CD8-positive, alpha-beta memory T cell (primary cell): ENCODE measurements around the gene TGOLN2. TPM values are rescaled to one million over a fixed set of nuclear protein-coding genes. Genes with fewer than 3 reads are reported as not detected.

ENCODE experiments used
- CTCF ChIA-PET: fragments of 350-600 bp; sonication (Branson Sonifier 250); formaldehyde crosslinking; loops from one replicate; lab custom pipeline; 2021; ENCODE audit warnings: antibody characterized with exemption; lab: Charles Lee
- POLR2A ChIA-PET: fragments of 350-600 bp; sonication (Branson Sonifier 250); formaldehyde crosslinking; loops from one replicate; lab custom pipeline; 2021; ENCODE audit warnings: antibody characterized with exemption; lab: Charles Lee
- DNase-seq, 5 donors: peaks; one replicate each; pipeline versions ENCODE4 v3.0.0 to v3.0.0-alpha.2; 2020 to 2022; ENCODE audit warnings: mixed read lengths in 1 of 5
- H3K27ac ChIP-seq: one replicate; pipeline ENCODE4 v1.7.0; 2013; ENCODE audit warnings: low read depth, mild to moderate bottlenecking, low read length, moderate library complexity
- H3K27me3 ChIP-seq: 2 replicates; pipeline ENCODE4 v1.7.0; 2013; ENCODE audit warnings: low read length, mild to moderate bottlenecking; ENCODE audit not compliant: insufficient read depth, poor library complexity, severe bottlenecking
- H3K36me3 ChIP-seq: 2 replicates; pipeline ENCODE4 v1.7.0; 2013; ENCODE audit warnings: mild to moderate bottlenecking, low read length, moderate library complexity; ENCODE audit not compliant: insufficient read depth
- H3K4me1 ChIP-seq: 2 replicates; pipeline ENCODE4 v1.7.0; 2013; ENCODE audit warnings: mild to moderate bottlenecking, low read length, moderate library complexity; ENCODE audit not compliant: insufficient read depth
- H3K4me3 ChIP-seq: 2 replicates; pipeline ENCODE4 v1.7.0; 2013; ENCODE audit warnings: mild to moderate bottlenecking, low read length
- H3K9me3 ChIP-seq: 2 replicates; pipeline ENCODE4 v1.7.0; 2013; ENCODE audit warnings: mild to moderate bottlenecking, low read length
- H3K27ac Mint-ChIP-seq, 8 donors: one replicate each; pipeline ENCODE4 v1.8.0; 2020 to 2021; ENCODE audit warnings: mixed read lengths in 8 of 8, mild to moderate bottlenecking in 6 of 8, inconsistent platforms in 3 of 8, moderate library complexity in 3 of 8
- H3K27me3 Mint-ChIP-seq, 2 donors: one replicate each; pipeline ENCODE4 v1.8.0; 2020 to 2021; ENCODE audit warnings: mixed read lengths in 2 of 2, mild to moderate bottlenecking in 1 of 2, moderate library complexity in 1 of 2
- H3K36me3 Mint-ChIP-seq, 3 donors: one replicate each; pipeline ENCODE4 v1.8.0; 2020 to 2021; ENCODE audit warnings: mixed read lengths in 3 of 3, inconsistent platforms in 1 of 3, mild to moderate bottlenecking in 1 of 3
- H3K4me1 Mint-ChIP-seq, 3 donors: one replicate each; pipeline ENCODE4 v1.8.0; 2020 to 2021; ENCODE audit warnings: mixed read lengths in 3 of 3, inconsistent platforms in 1 of 3, mild to moderate bottlenecking in 1 of 3
- H3K4me3 Mint-ChIP-seq, 7 donors: one replicate each; pipeline ENCODE4 v1.8.0; 2020 to 2021; ENCODE audit warnings: mixed read lengths in 7 of 7, mild to moderate bottlenecking in 6 of 7, moderate library complexity in 4 of 7, inconsistent platforms in 2 of 7
- H3K9me3 Mint-ChIP-seq, 5 donors: one replicate each; pipeline ENCODE4 v1.8.0; 2020 to 2022; ENCODE audit warnings: mixed read lengths in 5 of 5, mild to moderate bottlenecking in 3 of 5, moderate library complexity in 2 of 5, inconsistent platforms in 1 of 5
- polyA plus RNA-seq: library from polyadenylated mRNA; unstranded; fragments of 300-500 nt; fragmentation: Illumina TruSeq; gene quantifications from one replicate; pipeline ENCODE4 v1.2.3, GENCODE V29; 2021
- total RNA-seq, 2 experiments: library from RNA; stranded (reverse); gene quantifications; one replicate each; pipeline ENCODE4 v1.2.3, GENCODE V29; 2021

The TGOLN2 gene
- total and polyA plus RNA-seq, 3 experiments from 2014 or later = 55.9 to 95.6 (median 93.4) TPM

DNA sequence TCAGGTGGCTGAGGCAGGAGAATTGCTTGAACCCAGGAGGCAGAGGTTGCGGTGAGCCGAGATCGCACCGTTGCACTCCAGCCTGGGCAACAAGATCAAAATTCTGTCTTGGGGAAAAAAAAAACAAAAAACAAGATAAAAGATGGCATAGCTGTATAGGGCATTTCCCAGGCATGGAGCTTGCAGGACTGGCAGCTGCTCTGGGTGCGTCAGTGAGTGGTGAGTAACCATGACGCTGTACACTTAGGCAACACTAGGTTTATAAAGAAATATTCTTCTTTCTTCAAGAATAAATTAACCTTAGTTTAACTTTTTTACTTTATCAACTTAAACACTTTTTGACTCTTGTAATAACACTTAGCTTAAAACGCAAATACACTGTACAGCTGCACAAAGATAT lies 15.4 kb downstream of the TGOLN2 start:
- Histone ChIP-seq H3K4me1 (peaks cover 27% of the 10 kb centered on the region), H3K27ac (no peak overlapping the region), H3K9me3 (no peaks in the 10 kb centered on the region), H3K27me3 (no peaks in the 10 kb centered on the region), H3K36me3 (peaks cover 5% of the 10 kb centered on the region), H3K4me3 (no peak overlapping the region)
- no peak for DNase-seq
- Mint-ChIP-seq H3K27ac (peak overlapping the region in 3 of 8 donors; percentile 36 to 82 (median 73)), H3K9me3 (no peaks in the 10 kb centered on the region), H3K27me3 (no peaks in the 10 kb centered on the region), H3K36me3 (peaks cover 3 to 31% (median 11%) of the 10 kb centered on the region in 3 donors), H3K4me1 (peaks cover 32 to 48% (median 37%) of the 10 kb centered on the region in 3 donors), H3K4me3 (no peak overlapping the region)
- ChIA-PET POLR2A (no interaction called here), CTCF (interaction anchor here (0.9 to 1.8 kb wide), 4 partner anchors 9 to 12 kb away, joined by 3 to 10 read pairs (median 4); no protein-coding TSS in a partner anchor)

DNA sequence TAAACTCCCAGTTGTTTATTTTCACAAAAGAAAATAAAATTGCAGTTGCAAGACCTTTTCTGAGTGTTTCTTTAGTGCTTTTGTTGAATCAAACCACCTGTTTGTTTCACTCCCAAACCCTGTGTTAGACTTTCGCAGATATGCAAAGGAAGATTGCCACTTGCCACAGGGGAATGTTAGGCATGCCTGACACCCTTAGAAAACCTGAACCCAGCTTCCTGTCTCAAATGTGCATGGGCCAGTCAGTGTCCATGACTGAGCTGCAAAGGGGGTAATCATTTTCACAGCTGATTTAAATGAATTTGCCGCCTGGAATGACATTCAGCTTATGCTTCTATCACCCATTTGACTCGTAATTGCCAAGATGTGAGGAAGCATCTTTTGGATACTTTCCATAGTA lies 17.5 kb downstream of the TGOLN2 start:
- H3K27ac Mint-ChIP-seq = peak overlapping the region; percentile 84 to 96 (median 93)
- no peak for DNase-seq
- ChIA-PET CTCF (interaction anchor here (0.9 to 3.1 kb wide), 4 partner anchors 10 to 12 kb away, joined by 3 to 22 read pairs (median 4); no protein-coding TSS in a partner anchor), POLR2A (interaction anchor here (0.6 to 4.7 kb wide), 3 partner anchors 14 to 223 kb away, joined by 9 to 31 read pairs (median 14); partner anchors contain the start of gene TGOLN2)
- Histone ChIP-seq H3K27ac (no peak overlapping the region), H3K4me3 (no peak overlapping the region), H3K27me3 (no peaks in the 10 kb centered on the region), H3K9me3 (no peaks in the 10 kb centered on the region), H3K4me1 (peaks cover 31% of the 10 kb centered on the region), H3K36me3 (no peaks in the 10 kb centered on the region)
- no peaks in the 10 kb centered on the region for H3K9me3 Mint-ChIP-seq
- H3K27me3 Mint-ChIP-seq = no peaks in the 10 kb centered on the region
- peaks cover 0 to 16% (median 3%) of the 10 kb centered on the region in 3 donors for H3K36me3 Mint-ChIP-seq
- peaks cover 33 to 51% (median 34%) of the 10 kb centered on the region in 3 donors for H3K4me1 Mint-ChIP-seq
- peak overlapping the region in 5 of 7 donors; percentile 82 to 90 (median 87) for H3K4me3 Mint-ChIP-seq

DNA sequence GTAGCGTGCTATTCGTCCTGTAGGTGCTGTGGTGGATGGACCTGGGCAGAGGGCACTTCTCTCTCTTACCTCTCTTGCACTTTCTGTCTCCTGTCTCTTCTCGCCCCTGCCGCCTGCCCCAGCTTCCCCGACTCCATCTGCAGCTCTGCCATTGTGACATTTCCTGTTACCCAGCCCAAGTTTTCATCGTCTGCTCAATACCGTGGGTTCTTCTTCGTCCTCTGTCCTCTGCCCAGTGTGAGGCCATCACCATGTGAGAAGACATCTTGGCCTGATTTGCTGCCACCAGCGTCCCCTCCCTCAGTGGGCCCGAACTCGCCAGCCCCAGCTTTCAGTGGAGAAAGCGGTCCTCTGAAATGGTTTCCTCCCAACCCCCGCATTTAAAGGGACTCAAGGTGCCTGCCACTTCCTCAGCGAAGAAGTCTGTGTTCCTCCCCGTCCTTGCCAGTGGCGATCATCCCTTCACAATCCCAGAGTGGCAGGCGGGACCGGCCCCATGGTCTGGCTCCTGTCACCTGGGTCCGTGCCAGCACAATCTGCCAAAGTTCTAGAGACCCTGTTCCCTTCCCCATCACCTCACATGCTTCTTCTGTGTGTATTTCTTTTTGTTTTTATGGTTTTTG lies 18.0 kb downstream of the TGOLN2 start:
- H3K9me3 ChIP-seq = no peaks in the 10 kb centered on the region
- Mint-ChIP-seq H3K9me3 (no peaks in the 10 kb centered on the region), H3K27ac (peak overlapping the region; percentile 84 to 96 (median 93)), H3K27me3 (no peaks in the 10 kb centered on the region), H3K4me3 (peak overlapping the region; percentile 82 to 90 (median 87)), H3K4me1 (peaks cover 33 to 51% (median 34%) of the 10 kb centered on the region in 3 donors), H3K36me3 (peaks cover 0 to 11% (median 3%) of the 10 kb centered on the region in 3 donors)
- peak overlapping the region; percentile 27 for H3K4me3 ChIP-seq
- no peaks in the 10 kb centered on the region for H3K27me3 ChIP-seq
- peaks cover 31% of the 10 kb centered on the region for H3K4me1 ChIP-seq
- DNase-seq = peak in 2 of 5 donors; percentile 24 to 48
- CTCF ChIA-PET = interaction anchor here (1.1 to 3.1 kb wide), 7 partner anchors 9 to 242 kb away, joined by 3 to 22 read pairs (median 5); no protein-coding TSS in a partner anchor
- H3K27ac ChIP-seq = no peak overlapping the region
- POLR2A ChIA-PET = interaction anchor here (0.6 to 4.7 kb wide), 8 partner anchors 8 to 224 kb away, joined by 3 to 31 read pairs (median 4); partner anchors contain the start of genes ELMOD3, RETSAT, SH2D6 and TGOLN2
- no peaks in the 10 kb centered on the region for H3K36me3 ChIP-seq

DNA sequence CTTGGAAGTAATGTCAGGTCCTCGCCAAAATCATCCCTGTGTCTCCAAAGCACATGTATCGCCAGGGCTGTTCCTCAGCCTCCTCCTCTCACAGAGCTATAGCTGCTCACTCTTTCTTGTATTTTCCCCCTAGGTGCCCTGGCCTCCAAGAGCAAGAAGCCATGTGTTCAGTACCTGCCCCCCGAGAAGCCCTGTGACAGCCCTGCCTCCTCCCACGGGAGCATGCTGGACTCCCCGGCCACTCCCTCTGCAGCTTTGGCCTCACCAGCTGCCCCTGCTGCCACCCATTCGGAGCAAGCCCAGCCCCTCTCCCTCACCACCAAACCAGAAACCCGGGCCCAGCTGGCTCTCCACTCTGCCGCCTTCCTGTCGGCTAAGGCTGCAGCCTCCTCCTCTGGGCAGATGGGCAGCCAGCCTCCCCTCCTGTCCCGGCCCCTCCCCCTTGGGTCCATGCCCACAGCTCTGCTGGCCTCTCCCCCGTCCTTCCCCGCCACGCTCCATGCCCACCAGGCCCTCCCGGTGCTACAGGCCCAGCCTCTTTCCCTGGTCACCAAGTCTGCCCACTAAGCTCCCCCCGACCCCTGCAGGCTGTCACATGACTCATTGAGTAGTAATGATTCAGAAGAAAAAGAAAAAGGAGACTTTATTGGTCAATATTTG lies 18.8 kb downstream of the TGOLN2 start:
- peaks cover 0 to 6% (median 0%) of the 10 kb centered on the region in 3 donors for H3K36me3 Mint-ChIP-seq
- no peak for DNase-seq
- peak overlapping the region; percentile 27 for H3K4me3 ChIP-seq
- peaks cover 31% of the 10 kb centered on the region for H3K4me1 ChIP-seq
- no peaks in the 10 kb centered on the region for H3K9me3 Mint-ChIP-seq
- H3K36me3 ChIP-seq = no peaks in the 10 kb centered on the region
- ChIA-PET CTCF (interaction anchor here (1.1 to 3.1 kb wide), 5 partner anchors 8 to 242 kb away, joined by 3 to 22 read pairs (median 5); no protein-coding TSS in a partner anchor), POLR2A (interaction anchor here (0.7 to 4.7 kb wide), 6 partner anchors 9 to 110 kb away, joined by 3 to 31 read pairs (median 4); partner anchors contain the start of genes ELMOD3, RETSAT, SH2D6 and TGOLN2)
- no peaks in the 10 kb centered on the region for H3K9me3 ChIP-seq
- peak overlapping the region; percentile 84 to 96 (median 90) for H3K27ac Mint-ChIP-seq
- peak overlapping the region; percentile 82 to 90 (median 87) for H3K4me3 Mint-ChIP-seq
- no peak overlapping the region for H3K27ac ChIP-seq
- H3K4me1 Mint-ChIP-seq = peaks cover 30 to 48% (median 30%) of the 10 kb centered on the region in 3 donors
- no peaks in the 10 kb centered on the region for H3K27me3 ChIP-seq
- H3K27me3 Mint-ChIP-seq = peaks cover 0 to 6% of the 10 kb centered on the region in 2 donors

DNA sequence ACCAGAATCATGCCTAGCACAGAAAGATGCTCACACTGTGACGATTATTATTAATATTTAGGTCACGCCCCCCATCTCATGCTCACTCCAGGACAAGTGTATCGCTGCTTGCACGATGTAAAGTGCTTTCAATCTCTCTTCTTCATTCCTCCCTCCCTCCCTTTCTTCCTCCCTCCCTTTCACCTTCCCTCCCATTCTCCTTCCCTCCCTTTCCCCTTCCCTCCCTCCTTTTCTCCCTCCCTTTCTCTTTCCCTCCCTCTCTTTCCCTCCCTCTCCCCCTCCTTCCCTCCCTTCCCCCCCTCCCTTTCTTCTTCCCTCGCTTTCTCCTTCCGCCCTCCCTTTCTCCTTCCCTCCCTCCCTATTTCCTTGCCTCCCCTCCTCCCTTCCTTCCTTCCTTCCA lies 19.6 kb downstream of the TGOLN2 start:
- Histone ChIP-seq H3K4me3 (no peak overlapping the region), H3K27ac (no peak overlapping the region), H3K4me1 (peaks cover 31% of the 10 kb centered on the region), H3K27me3 (no peaks in the 10 kb centered on the region), H3K9me3 (no peaks in the 10 kb centered on the region), H3K36me3 (no peaks in the 10 kb centered on the region)
- Mint-ChIP-seq H3K4me3 (peak overlapping the region in 4 of 7 donors; percentile 16 to 59 (median 29)), H3K4me1 (peaks cover 27 to 44% (median 30%) of the 10 kb centered on the region in 3 donors), H3K9me3 (no peaks in the 10 kb centered on the region), H3K36me3 (no peaks in the 10 kb centered on the region), H3K27me3 (peaks cover under 1 to 8% of the 10 kb centered on the region in 2 donors), H3K27ac (peak overlapping the region in 6 of 8 donors; percentile 80 to 94 (median 87))
- CTCF ChIA-PET = interaction anchor here (1.4 kb wide), 1 partner anchor 41 kb away, joined by 3 read pairs; no protein-coding TSS in a partner anchor
- POLR2A ChIA-PET = interaction anchor here (4.7 kb wide), 1 partner anchor 19 kb away, joined by 31 read pairs; the partner anchor contains the start of gene TGOLN2
- no peak for DNase-seq

DNA sequence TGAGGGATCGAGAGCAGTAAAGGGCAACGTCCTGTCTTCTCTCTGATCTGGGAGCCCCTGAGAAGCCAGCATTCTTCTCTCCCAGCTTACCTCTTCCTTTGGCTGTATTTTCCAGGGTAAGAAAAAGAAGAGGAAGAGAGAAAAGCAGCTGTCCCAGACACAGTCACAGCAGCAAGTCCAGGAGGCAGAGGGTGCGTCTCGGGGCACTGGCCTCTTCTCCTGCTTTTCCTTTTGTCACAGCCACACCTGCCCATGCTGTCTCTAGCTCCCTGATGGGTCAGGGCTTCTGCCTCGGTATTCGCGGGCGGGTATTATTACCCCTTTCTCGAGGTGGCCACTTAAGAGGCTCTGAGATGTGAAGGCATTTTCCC lies 20.3 kb downstream of the TGOLN2 start:
- Mint-ChIP-seq H3K27me3 (peaks cover 3 to 12% of the 10 kb centered on the region in 2 donors), H3K4me1 (peaks cover 27 to 44% (median 30%) of the 10 kb centered on the region in 3 donors), H3K27ac (peak overlapping the region in 4 of 8 donors; percentile 24 to 90 (median 86)), H3K36me3 (no peaks in the 10 kb centered on the region), H3K9me3 (no peaks in the 10 kb centered on the region), H3K4me3 (peak overlapping the region; percentile 31 to 77 (median 74))
- no peak for DNase-seq
- H3K27ac ChIP-seq = no peak overlapping the region
- peaks cover 31% of the 10 kb centered on the region for H3K4me1 ChIP-seq
- POLR2A ChIA-PET = interaction anchor here (4.7 kb wide), 1 partner anchor 20 kb away, joined by 31 read pairs; the partner anchor contains the start of gene TGOLN2
- no peaks in the 10 kb centered on the region for H3K27me3 ChIP-seq
- CTCF ChIA-PET = interaction anchor here (1.1 kb wide), 1 partner anchor 18 kb away, joined by 4 read pairs; no protein-coding TSS in a partner anchor
- no peaks in the 10 kb centered on the region for H3K36me3 ChIP-seq
- H3K9me3 ChIP-seq = no peaks in the 10 kb centered on the region
- H3K4me3 ChIP-seq = peak overlapping the region; percentile 34

DNA sequence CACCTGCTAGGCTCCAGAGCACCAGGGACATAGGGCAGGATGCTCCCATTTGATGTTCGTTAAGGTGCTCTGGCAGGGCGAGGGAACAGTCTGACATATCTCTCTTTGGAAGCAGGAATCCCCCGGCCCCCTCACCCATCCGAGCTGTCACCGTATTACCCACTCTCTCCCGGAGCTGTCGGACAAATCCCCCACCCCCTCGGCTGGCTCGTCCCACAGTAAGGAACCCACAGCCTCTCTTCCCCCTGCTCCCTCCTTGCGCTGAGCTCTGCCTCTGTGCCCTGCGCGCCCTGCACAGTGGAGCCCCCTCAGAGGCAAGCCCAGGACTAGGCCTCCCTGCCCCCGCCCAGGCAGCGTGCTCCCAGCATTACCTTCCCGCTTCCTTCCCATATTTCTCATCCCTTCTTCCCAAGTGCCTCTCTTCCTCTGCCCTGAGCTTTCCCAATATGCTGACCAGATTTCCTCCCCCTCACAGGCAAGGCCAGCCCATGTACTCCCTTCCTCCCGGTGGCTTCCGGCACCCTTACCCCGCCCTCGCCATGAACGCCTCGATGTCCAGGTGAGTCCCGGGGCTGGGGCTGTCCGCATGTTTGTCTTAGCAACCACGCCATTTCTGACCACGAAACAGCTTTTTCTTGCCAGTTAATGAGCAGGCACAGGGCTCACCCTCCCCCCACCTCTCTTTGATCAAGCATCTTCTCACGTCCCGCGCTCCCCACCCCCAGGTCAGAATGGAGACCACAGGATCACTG lies 23.8 kb downstream of the TGOLN2 start:
- Histone ChIP-seq H3K27ac (no peak overlapping the region), H3K4me1 (peaks cover 19% of the 10 kb centered on the region), H3K9me3 (no peaks in the 10 kb centered on the region), H3K36me3 (no peaks in the 10 kb centered on the region), H3K4me3 (no peak overlapping the region), H3K27me3 (no peaks in the 10 kb centered on the region)
- CTCF ChIA-PET = interaction anchor here (0.9 to 2.4 kb wide), 4 partner anchors 19 to 37 kb away, joined by 3 to 8 read pairs (median 3); no protein-coding TSS in a partner anchor
- peaks cover 15 to 26% (median 15%) of the 10 kb centered on the region in 3 donors for H3K4me1 Mint-ChIP-seq
- peak overlapping the region in 1 of 7 donors; percentile 23 for H3K4me3 Mint-ChIP-seq
- peaks cover 3 to 26% of the 10 kb centered on the region in 2 donors for H3K27me3 Mint-ChIP-seq
- peak overlapping the region in 1 of 8 donors; percentile 77 for H3K27ac Mint-ChIP-seq
- no peaks in the 10 kb centered on the region for H3K36me3 Mint-ChIP-seq
- POLR2A ChIA-PET = no interaction called here
- no peak for DNase-seq
- H3K9me3 Mint-ChIP-seq = no peaks in the 10 kb centered on the region
